Upper lobe of right lung (tissue), 1 donor: Measurements from ENCODE around the gene DCUN1D3. TPM values are rescaled to one million over a fixed set of nuclear protein-coding genes. Genes with fewer than 3 reads are reported as not detected.
A peak's percentile ranks its signal among the peaks of the same experiment; 100 is the strongest.

Experiments used
- ATAC-seq: fragments of 200-7000 bp; cut with Tn5 transposase; one replicate; pipeline ENCODE4 v1.9.1; 2020; ENCODE audit warnings: mild to moderate bottlenecking, moderate library complexity
- DNase-seq: peaks from one replicate; pipeline ENCODE4 v3.0.0-alpha.2; 2020
- H3K27ac ChIP-seq: fragments of 200-600 bp; one replicate; pipeline ENCODE4 v1.8.0; 2022
- H3K27me3 ChIP-seq: fragments of 200-600 bp; one replicate; pipeline ENCODE4 v1.8.0; 2022; ENCODE audit warnings: mild to moderate bottlenecking
- H3K36me3 ChIP-seq: fragments of 200-600 bp; one replicate; pipeline ENCODE4 v1.8.0; 2022
- H3K4me1 ChIP-seq: fragments of 200-600 bp; one replicate; pipeline ENCODE4 v1.8.0; 2022
- H3K4me3 ChIP-seq: fragments of 200-600 bp; one replicate; pipeline ENCODE4 v1.8.0; 2022; ENCODE audit warnings: mild to moderate bottlenecking
- H3K9me3 ChIP-seq: fragments of 200-600 bp; one replicate; pipeline ENCODE4 v1.8.0; 2022
- intact Hi-C: fragments of 100-400 bp; cut with DNase I; formaldehyde crosslinking; loops from one replicate; pipeline ENCODE4 v1.11.0; 2022
- total RNA-seq: library from RNA; stranded (reverse); fragmentation: NEBNext Ultra II Directional; extraction: Animal tissue kit (Norgen Biotek cat#: 25700); gene quantifications from one replicate; pipeline ENCODE4 v1.2.1, GENCODE V29; 2021
- TF ChIP-seq, protein P1 (sequence below): fragments of 200-600 bp; IDR thresholded peaks from one replicate; pipeline ENCODE4 v1.8.0; 2022; ENCODE audit warnings: antibody characterized with exemption
- donor health status: DM: no; HTN: yes; CAD: no; lungs with severe emphysema.

The DCUN1D3 gene
- total RNA-seq, 1 donor from 2014 or later, result 28.7 TPM

DNA sequence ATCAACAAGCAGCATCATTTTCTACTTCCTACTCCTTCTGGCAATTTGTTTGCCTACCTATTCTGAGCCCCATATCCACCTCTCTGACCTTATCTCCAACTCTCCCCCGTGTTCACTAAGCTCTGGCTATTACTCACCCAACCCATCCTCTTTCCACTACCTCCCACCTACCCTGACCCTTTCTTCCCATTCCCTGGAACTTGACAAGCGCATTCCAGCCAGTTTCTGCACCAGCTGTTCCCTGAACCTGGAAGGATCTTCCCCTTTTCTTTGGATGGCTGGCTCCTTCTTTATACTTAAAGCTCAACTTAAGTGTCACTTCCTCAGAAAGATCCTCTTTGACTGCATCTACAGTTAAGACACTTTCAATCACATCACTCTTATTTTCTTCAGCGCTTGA, 2.2 kb downstream of the DCUN1D3 start:
- Histone ChIP-seq H3K27ac (no peak overlapping the region), H3K9me3 (no peaks in the 10 kb centered on the region), H3K4me3 (peak overlapping the region; percentile 91), H3K36me3 (peaks cover 19% of the 10 kb centered on the region), H3K4me1 (peaks cover 37% of the 10 kb centered on the region), H3K27me3 (no peaks in the 10 kb centered on the region)
- TF ChIP-seq, protein P1, sequence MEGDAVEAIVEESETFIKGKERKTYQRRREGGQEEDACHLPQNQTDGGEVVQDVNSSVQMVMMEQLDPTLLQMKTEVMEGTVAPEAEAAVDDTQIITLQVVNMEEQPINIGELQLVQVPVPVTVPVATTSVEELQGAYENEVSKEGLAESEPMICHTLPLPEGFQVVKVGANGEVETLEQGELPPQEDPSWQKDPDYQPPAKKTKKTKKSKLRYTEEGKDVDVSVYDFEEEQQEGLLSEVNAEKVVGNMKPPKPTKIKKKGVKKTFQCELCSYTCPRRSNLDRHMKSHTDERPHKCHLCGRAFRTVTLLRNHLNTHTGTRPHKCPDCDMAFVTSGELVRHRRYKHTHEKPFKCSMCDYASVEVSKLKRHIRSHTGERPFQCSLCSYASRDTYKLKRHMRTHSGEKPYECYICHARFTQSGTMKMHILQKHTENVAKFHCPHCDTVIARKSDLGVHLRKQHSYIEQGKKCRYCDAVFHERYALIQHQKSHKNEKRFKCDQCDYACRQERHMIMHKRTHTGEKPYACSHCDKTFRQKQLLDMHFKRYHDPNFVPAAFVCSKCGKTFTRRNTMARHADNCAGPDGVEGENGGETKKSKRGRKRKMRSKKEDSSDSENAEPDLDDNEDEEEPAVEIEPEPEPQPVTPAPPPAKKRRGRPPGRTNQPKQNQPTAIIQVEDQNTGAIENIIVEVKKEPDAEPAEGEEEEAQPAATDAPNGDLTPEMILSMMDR, result no peak
- ATAC-seq, result no peak
- no peak for DNase-seq
- intact Hi-C loops, result no loop called here

DNA sequence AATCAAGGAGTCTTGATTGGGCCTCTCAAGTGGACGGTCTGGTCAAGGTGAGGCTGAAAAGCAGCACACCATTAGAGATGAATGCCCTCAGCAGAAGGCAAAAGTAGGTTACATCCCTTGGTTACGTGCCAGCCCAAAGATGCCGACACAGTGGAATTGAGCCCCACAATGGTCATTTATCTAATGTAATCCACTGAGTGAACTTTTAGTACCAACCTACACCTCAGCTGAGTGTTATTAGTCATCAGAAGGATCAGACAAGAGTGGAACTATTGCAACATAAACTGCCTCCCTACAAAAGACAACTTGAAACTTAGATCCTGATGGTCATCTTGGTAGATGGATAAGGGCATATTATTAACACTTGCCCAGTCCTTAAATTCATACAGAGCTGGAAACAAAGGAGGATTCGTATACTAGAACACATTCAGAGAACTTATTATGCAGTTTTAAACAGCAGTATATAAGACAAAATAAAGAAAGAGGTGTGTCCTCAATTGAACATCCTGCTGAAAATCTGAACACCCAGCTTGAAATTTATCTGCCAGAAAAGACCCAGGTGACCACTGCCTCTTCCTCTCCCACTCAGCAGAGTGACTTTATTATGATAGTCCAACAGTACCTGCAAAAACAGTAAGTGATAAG, 2.8 kb downstream of the DCUN1D3 start:
- no peak for DNase-seq
- TF ChIP-seq, protein P1, result no peak
- Histone ChIP-seq H3K9me3 (no peaks in the 10 kb centered on the region), H3K4me3 (peak overlapping the region; percentile 91), H3K27me3 (no peaks in the 10 kb centered on the region), H3K36me3 (peaks cover 24% of the 10 kb centered on the region), H3K27ac (no peak overlapping the region), H3K4me1 (peaks cover 32% of the 10 kb centered on the region)
- ATAC-seq, result no peak
- intact Hi-C loops, result no loop called here

DNA sequence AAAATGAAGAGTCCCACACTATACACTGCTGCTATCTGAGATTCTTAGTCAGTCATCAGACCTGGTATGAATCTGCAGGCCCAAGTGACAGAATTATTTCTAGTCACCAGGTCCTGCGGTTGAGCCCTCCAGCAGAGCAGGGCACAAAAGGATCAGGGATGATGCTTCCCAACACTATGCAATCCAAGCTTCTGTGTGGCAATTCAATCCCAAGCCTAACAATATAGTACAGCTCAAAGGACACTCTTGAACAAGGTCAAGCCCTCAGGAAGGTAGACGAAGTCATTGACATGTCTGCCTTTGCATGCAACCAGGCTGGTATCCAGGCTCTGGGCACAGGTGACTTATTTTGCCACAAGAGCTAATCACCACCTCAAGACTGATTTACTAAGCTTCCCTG, 5.8 kb downstream of the DCUN1D3 start:
- TF ChIP-seq, protein P1, result no peak
- intact Hi-C loops, result no loop called here
- DNase-seq (no peak), ATAC-seq (no peak)
- peaks cover 36% of the 10 kb centered on the region for H3K36me3 ChIP-seq
- no peaks in the 10 kb centered on the region for H3K27me3 ChIP-seq
- no peak overlapping the region for H3K27ac ChIP-seq
- peaks cover 37% of the 10 kb centered on the region for H3K4me1 ChIP-seq
- no peak overlapping the region for H3K4me3 ChIP-seq
- H3K9me3 ChIP-seq, result no peaks in the 10 kb centered on the region

DNA sequence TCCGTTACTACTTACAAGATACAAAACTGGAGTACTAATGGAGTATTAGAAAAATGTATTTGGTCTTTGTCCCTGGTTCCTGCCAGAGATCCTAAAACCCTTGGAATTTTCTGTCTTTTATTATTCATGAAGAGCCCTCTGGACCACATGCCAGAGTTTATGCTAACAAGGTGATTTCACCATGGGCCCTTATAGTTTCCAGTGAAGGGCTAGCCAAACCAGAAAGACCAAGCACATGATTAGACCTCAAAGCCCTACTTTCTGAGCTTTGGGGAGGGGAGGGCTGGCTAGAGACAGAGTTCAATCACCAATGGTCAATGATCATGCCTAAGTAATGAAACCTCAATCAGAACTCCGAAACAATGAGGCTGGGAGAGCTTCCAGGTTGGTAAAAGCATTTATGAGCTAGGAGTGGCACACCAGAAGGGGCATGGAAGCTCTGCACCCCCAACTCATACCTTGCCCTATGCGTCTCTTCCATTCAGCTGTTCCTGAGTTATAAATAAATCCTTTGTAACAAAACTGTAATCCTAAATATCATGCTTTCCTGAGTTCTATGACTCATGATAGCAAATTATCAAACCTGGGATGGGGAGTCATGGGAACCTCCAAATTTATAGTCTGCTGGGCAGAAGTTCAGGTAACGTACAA, 10.4 kb downstream of the DCUN1D3 start:
- Histone ChIP-seq H3K9me3 (no peaks in the 10 kb centered on the region), H3K27me3 (no peaks in the 10 kb centered on the region), H3K36me3 (peaks cover 28% of the 10 kb centered on the region), H3K27ac (peak overlapping the region; percentile 18), H3K4me3 (no peak overlapping the region), H3K4me1 (peaks cover 24% of the 10 kb centered on the region)
- TF ChIP-seq, protein P1, result no peak
- intact Hi-C loops, result no loop called here
- no peak for DNase-seq
- ATAC-seq, result peak; percentile 71

DNA sequence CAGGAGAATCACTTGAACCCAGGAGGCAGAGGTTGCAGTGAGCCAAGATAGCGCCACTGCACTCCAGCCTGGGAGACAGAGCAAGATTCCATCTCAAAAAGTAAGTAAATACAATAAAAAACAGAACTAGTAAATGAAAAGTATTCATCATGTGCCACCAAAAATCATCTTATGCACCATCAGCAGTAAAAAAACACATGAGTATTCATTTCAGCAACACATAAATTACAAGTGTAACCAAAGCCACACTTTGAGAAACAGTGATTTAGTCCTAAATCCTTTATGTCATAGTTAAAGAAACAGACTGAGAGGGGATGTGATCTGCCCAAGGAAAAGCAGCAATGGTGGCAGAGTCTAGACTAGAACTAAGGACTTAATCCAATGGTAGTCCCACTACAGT, 13.0 kb downstream of the DCUN1D3 start:
- DNase-seq (no peak), ATAC-seq (no peak)
- peaks cover 10% of the 10 kb centered on the region for H3K36me3 ChIP-seq
- no peaks in the 10 kb centered on the region for H3K9me3 ChIP-seq
- TF ChIP-seq, protein P1, result no peak
- no peaks in the 10 kb centered on the region for H3K27me3 ChIP-seq
- no peak overlapping the region for H3K27ac ChIP-seq
- H3K4me1 ChIP-seq, result peaks cover 38% of the 10 kb centered on the region
- intact Hi-C loops, result no loop called here
- no peak overlapping the region for H3K4me3 ChIP-seq
